Measurements from ENCODE around the gene ISCU.

The ISCU gene

GRCh38 chr12:108560321-108560721, 2.1 kb upstream of the ISCU start:
- H3K4me3 ChIP-seq (ENCODE audit: low read depth, low read length), result peak overlapping the region; percentile 75
- no peak for TF ChIP-seq CTCF (IDR thresholded peaks at IDR 0.05; ENCODE audit: borderline replicate concordance, insufficient read depth, low read depth, low read length)

- no peak for TF ChIP-seq CTCF (IDR thresholded peaks at IDR 0.05; ENCODE audit: borderline replicate concordance, insufficient read depth, low read depth, low read length)
- H3K4me3 ChIP-seq (ENCODE audit: low read depth, low read length), result peak within 1 kb of the TSS; percentile 75
These were observed 1.4 kb upstream of the ISCU start, which contains the start of gene SART3 for GRCh38 chr12:108560752-108561719. Gene SART3, minus strand, starts transcription at chr12:108561173. Its CDS starts 19 bp downstream, at chr12:108561154.

GRCh38 chr12:108561852-108562347, 496 bp upstream of the ISCU start:
- TF ChIP-seq CTCF (IDR thresholded peaks at IDR 0.05; ENCODE audit: borderline replicate concordance, insufficient read depth, low read depth, low read length), result no peak
- peak overlapping the region; percentile 75 for H3K4me3 ChIP-seq (ENCODE audit: low read depth, low read length)

- peak overlapping the region; percentile 75 for H3K4me3 ChIP-seq (ENCODE audit: low read depth, low read length)
- peak; percentile 78 for TF ChIP-seq CTCF (IDR thresholded peaks at IDR 0.05; ENCODE audit: borderline replicate concordance, insufficient read depth, low read depth, low read length)
These were observed 874 bp downstream of the ISCU start for GRCh38 chr12:108563136-108563803.

- H3K4me3 ChIP-seq (ENCODE audit: low read depth, low read length), result no peak overlapping the region
These were observed 1.4 kb downstream of the ISCU start for GRCh38 chr12:108563804-108564151.

GRCh38 chr12:108564724-108565123, 2.3 kb downstream of the ISCU start:
- no peak overlapping the region for H3K4me3 ChIP-seq (ENCODE audit: low read depth, low read length)
- no peak for TF ChIP-seq CTCF (IDR thresholded peaks at IDR 0.05; ENCODE audit: borderline replicate concordance, insufficient read depth, low read depth, low read length)

More at GRCh38 chr12:108563804-108564151, 1.4 kb downstream of the ISCU start:
- no peak for TF ChIP-seq CTCF (IDR thresholded peaks at IDR 0.05; ENCODE audit: borderline replicate concordance, insufficient read depth, low read depth, low read length)
